Lower leg skin (tissue), 4 donors: Measurements from ENCODE around the gene NEAT1. TPM values are rescaled to one million over a fixed set of nuclear protein-coding genes. Genes with fewer than 3 reads are reported as not detected.

Source experiments
- DNase-seq, 2 donors: peaks; one replicate each; pipeline ENCODE4 v3.0.0-alpha.2; 2019; ENCODE audit warnings: low spot score in 2 of 2
- H3K4me3 ChIP-seq: fragments of 200-600 bp; sonication (generic); 2 replicates; pipeline ENCODE4 v1.5.1; 2017; ENCODE audit warnings: mild to moderate bottlenecking, low read depth; ENCODE audit not compliant: poor library complexity, severe bottlenecking
- CTCF ChIP-seq, 3 donors: fragments of 450-650 bp; IDR thresholded peaks; one replicate each; pipeline ENCODE4 v1.5.1; 2016; ENCODE audit warnings: antibody characterized with exemption in 3 of 3, mild to moderate bottlenecking in 3 of 3, moderate library complexity in 2 of 3
- POLR2A ChIP-seq, 2 donors: fragments of 450-650 bp; IDR thresholded peaks; one replicate each; pipeline ENCODE4 v1.6.1; 2016 to 2017; ENCODE audit warnings: antibody characterized with exemption in 2 of 2, mild to moderate bottlenecking in 1 of 2, moderate library complexity in 1 of 2
- WGBS, 2 donors: methylation state at CpG; one replicate each; pipeline ENCODE4 v1.1.5; 2018; 5-methylcytosine and 5-hydroxymethylcytosine counted together
- intact Hi-C: fragments of 100-400 bp; cut with DNase I; formaldehyde crosslinking; loops from one replicate; pipeline ENCODE4 v1.15.0; 2023; ENCODE audit warnings: low total_unique reads
- total RNA-seq, 4 donors: library from RNA; depleted of rRNA; stranded (reverse); fragments of >200 nt; gene quantifications; one replicate each; pipeline ENCODE4 v1.1.0, GENCODE V29; 2016

NEAT1 gene
- total RNA-seq, 4 donors from 2014 or later: 147 to 645 (median 301) TPM

DNA sequence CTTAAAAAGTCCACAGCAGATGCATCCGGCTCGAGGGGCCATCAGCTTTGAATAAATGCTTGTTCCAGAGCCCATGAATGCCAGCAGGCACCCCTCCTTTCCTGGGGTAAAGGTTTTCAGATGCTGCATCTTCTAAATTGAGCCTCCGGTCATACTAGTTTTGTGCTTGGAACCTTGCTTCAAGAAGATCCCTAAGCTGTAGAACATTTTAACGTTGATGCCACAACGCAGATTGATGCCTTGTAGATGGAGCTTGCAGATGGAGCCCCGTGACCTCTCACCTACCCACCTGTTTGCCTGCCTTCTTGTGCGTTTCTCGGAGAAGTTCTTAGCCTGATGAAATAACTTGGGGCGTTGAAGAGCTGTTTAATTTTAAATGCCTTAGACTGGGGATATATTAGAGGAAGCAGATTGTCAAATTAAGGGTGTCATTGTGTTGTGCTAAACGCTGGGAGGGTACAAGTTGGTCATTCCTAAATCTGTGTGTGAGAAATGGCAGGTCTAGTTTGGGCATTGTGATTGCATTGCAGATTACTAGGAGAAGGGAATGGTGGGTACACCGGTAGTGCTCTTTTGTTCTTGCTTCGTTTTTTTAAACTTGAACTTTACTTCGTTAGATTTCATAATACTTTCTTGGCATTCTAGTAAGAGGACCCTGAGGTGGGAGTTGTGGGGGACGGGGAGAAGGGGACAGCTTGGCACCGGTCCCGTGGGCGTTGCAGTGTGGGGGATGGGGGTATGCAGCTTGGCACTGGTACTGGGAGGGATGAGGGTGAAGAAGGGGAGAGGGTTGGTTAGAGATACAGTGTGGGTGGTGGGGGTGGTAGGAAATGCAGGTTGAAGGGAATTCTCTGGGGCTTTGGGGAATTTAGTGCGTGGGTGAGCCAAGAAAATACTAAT is 1.9 kb downstream of the NEAT1 start:
- WGBS, 2 donors: 0% methylated on average over 18 of the region's 18 CpGs
- intact Hi-C loops: loop anchor here (5.0 kb wide), 1 partner anchor 73 kb away; the partner anchor contains the start of gene MALAT1
- no peak for TF ChIP-seq POLR2A (IDR thresholded peaks at IDR 0.05)
- TF ChIP-seq CTCF (IDR thresholded peaks at IDR 0.05): no peak
- peak in 1 of 2 donors; percentile 91 for DNase-seq
- peak overlapping the region; percentile 95 for H3K4me3 ChIP-seq

DNA sequence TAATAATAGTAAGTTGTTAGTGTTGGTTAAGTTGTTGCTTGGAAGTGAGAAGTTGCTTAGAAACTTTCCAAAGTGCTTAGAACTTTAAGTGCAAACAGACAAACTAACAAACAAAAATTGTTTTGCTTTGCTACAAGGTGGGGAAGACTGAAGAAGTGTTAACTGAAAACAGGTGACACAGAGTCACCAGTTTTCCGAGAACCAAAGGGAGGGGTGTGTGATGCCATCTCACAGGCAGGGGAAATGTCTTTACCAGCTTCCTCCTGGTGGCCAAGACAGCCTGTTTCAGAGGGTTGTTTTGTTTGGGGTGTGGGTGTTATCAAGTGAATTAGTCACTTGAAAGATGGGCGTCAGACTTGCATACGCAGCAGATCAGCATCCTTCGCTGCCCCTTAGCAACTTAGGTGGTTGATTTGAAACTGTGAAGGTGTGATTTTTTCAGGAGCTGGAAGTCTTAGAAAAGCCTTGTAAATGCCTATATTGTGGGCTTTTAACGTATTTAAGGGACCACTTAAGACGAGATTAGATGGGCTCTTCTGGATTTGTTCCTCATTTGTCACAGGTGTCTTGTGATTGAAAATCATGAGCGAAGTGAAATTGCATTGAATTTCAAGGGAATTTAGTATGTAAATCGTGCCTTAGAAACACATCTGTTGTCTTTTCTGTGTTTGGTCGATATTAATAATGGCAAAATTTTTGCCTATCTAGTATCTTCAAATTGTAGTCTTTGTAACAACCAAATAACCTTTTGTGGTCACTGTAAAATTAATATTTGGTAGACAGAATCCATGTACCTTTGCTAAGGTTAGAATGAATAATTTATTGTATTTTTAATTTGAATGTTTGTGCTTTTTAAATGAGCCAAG is 2.7 kb downstream of the NEAT1 start:
- 0% methylated on average over 9 of the region's 9 CpGs for WGBS, 2 donors
- TF ChIP-seq POLR2A (IDR thresholded peaks at IDR 0.05) (no peak), CTCF (IDR thresholded peaks at IDR 0.05) (no peak)
- peak in 1 of 2 donors; percentile 85 for DNase-seq
- intact Hi-C loops: no loop called here
- H3K4me3 ChIP-seq: peak overlapping the region; percentile 95

DNA sequence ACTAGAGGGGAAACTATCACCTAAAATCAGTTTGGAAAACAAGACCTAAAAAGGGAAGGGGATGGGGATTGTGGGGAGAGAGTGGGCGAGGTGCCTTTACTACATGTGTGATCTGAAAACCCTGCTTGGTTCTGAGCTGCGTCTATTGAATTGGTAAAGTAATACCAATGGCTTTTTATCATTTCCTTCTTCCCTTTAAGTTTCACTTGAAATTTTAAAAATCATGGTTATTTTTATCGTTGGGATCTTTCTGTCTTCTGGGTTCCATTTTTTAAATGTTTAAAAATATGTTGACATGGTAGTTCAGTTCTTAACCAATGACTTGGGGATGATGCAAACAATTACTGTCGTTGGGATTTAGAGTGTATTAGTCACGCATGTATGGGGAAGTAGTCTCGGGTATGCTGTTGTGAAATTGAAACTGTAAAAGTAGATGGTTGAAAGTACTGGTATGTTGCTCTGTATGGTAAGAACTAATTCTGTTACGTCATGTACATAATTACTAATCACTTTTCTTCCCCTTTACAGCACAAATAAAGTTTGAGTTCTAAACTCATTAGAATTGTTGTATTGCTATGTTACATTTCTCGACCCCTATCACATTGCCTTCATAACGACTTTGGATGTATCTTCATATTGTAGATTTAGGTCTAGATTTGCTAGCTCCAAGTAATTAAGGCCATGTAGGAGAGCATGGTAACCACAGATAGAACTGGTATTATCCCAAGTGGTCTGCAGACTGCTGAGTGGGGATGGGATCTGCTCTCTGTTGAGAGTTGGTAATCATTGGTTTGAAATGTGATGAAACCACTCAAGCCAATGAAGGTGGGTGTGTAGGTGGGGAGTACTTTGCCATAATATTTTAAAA is 3.6 kb downstream of the NEAT1 start:
- 1 to 2% methylated on average over 9 of the region's 9 CpGs for WGBS, 2 donors
- no peak for TF ChIP-seq POLR2A (IDR thresholded peaks at IDR 0.05)
- no peak for TF ChIP-seq CTCF (IDR thresholded peaks at IDR 0.05)
- H3K4me3 ChIP-seq: peak overlapping the region; percentile 95
- DNase-seq: no peak
- intact Hi-C loops: no loop called here

- peak overlapping the region; percentile 95 for H3K4me3 ChIP-seq
- WGBS, 2 donors: 6 to 7% methylated on average over 10 of the region's 10 CpGs
- intact Hi-C loops: no loop called here
- TF ChIP-seq CTCF (IDR thresholded peaks at IDR 0.05) (peak in 1 of 3 donors; percentile 14), POLR2A (IDR thresholded peaks at IDR 0.05) (no peak)
- DNase-seq: peak in 1 of 2 donors; percentile 86
These were observed 4.5 kb downstream of the NEAT1 start for GRCh38 chr11:65426839-65427690.
